Stimulated activated CD4-positive, alpha-beta T cell treated with anti-CD3 and anti-CD28 coated beads, Interleukin-1b, Interleukin-23, amount 100 ng/mL, for 24 hours (primary cell): ENCODE results near the gene DGKI.

Experiments
- DNase-seq, 4 experiments: peaks; one replicate each; pipeline ENCODE4 v3.0.0-alpha.2; 2020; ENCODE audit warnings: low read depth in 4 of 4, low spot score in 1 of 4

Gene DGKI

GRCh38 chr7:137439829-137440825, 406.6 kb downstream of the DGKI start:
- no peak for DNase-seq

DNA sequence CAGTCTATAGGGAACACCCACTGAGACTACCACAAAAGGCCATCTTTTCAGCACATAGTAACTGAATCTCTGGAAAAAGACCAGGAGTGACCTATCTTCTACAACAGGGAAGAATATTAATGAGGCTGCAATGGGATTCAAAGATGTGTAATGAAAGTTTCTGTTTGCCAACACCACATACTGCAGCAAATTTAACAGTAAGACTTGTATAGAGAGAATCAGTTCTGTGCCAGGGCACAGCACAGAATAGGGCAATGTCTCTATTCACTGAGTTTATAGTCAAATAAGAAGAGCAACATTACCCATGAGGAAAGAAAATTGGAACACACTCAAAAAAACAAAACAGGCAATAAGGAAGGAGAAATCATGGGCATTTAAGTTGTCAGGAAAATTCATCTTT, 411.8 kb downstream of the DGKI start:
- no peak for DNase-seq

DNA sequence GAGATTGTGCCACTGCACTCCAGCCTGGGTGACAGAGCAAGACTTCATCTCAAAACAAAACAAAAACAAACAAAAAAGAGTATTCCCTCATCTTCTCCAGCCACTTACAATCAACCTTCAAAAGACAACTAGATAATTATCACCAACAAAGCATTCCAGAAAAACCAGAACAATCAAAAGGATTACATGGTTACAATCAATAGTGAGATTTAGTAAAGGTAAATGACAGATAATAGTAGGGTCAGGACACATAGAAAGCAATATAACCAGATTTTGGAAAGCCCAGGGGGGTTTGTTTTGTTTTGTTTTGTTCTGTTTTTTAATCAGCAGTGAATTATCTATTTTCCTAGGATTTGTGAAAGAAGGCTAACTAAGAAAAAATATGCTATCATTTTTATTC, 412.2 kb downstream of the DGKI start:
- no peak for DNase-seq

DNA sequence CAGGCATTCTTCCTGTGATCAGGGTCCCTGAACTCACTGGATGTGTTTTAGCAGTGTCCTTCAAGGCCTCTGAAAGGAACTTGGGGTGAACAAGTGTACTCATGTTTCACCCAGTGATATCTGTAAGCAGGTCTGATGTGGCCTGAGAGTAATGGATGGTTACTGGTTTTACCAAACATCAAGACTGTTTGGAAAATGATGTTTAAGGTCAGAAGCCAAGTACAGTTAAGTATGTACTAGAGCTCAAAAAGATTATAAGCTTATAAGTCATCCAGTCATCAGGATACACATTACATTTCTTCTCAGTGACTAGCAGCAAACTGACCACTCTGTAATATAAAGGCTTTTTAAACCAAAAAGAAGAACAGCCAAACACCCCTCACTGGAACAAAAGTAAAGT, 423.5 kb downstream of the DGKI start:
- no peak for DNase-seq

DNA sequence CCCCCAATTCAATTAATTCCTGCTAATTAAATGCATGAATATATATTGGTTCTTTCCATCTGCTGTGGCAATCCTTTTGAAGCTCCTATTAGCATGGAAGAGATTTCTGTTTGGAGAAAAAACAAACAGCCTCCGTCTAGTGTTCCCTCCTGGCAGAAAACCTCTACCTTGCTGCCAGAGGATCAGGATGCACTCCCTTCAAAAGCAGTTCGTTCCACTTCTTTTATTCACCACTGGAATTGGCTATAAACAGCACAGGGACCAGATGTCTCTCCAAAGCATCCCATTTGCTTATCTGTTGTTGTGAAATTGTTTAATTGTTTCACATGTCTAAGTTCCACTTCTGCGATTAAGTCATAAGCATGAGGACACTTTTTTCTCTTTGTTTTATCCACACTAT, 425.4 kb downstream of the DGKI start:
- no peak for DNase-seq

- no peak for DNase-seq
Measured at GRCh38 chr7:137418841-137419240, 427.9 kb downstream of the DGKI start.

DNA sequence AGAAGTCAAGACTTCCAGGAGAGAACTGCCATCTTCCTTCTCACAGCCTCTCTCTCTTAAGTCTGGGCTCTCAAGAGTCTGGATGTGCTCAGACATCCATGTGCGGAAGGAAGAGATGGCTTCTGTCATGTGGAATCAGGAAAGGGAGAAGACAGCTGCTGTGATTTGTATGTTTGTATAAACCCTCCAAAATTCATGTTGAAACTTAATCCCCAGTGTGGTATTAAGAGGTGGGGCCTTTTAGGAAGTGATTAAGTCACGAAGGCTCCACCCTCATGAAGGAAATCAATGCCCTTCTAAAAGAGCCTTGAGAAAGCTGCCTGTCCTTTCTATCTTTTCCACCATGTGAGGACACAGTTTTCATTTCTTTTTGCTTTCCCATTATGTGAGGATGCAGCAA, 429.3 kb downstream of the DGKI start:
- DNase-seq, result no peak

- no peak for DNase-seq
Measured at GRCh38 chr7:137413901-137414300, 432.9 kb downstream of the DGKI start.

DNA sequence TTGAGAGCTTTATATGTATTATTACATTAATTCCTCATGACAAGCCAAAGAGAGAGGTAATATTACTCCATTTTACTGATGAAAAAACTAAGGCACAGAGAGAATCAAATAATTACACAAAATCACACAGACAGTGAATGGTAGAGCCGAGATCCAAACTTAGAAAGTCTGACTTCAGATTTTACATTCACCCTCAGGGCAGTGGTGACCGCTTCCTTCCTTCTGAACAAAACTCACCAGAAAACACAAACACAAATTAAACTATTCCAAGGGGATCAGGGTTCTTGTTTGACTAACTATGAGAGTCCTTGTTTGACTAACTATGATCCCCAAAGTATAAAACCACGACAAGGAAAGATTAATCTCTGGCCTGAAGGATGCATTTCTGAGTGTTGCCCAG, 435.3 kb downstream of the DGKI start:
- DNase-seq, result no peak

GRCh38 chr7:137408126-137408525, 438.6 kb downstream of the DGKI start:
- DNase-seq, result no peak

- DNase-seq, result no peak
Measured at GRCh38 chr7:137407078-137407477, 439.7 kb downstream of the DGKI start.

DNA sequence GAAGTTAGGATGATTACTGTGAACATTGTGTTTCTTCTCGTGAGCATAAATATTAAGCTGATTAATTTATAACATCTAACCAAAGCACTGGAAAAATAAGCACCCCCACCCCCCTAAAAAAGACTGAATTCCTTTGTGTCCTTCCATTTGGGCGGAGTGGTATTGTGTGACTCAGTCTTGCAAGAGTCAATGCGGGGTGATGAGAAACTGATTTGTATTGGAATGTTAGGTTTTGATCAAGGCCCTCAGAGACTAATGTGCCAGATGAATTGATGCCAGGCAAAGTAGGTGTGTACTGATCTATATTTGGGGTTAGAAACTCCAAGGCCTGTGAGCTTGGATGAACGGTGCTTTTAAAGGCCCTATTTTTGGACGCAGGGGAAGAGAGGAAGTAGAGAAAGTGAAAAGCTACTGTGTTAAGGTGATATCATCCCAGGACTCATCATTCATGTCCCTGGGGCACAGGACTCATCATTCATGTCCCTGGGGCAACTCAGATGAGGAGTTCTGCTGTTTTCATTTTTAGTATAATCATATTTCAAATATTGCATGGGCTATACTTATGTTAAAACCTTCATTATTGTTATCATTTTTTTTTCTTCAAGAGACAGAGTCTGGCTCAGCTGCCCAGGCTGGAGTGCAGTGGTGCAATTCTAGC, 442.0 kb downstream of the DGKI start:
- DNase-seq, result no peak

GRCh38 chr7:137403353-137403695, 443.4 kb downstream of the DGKI start:
- no peak for DNase-seq

DNA sequence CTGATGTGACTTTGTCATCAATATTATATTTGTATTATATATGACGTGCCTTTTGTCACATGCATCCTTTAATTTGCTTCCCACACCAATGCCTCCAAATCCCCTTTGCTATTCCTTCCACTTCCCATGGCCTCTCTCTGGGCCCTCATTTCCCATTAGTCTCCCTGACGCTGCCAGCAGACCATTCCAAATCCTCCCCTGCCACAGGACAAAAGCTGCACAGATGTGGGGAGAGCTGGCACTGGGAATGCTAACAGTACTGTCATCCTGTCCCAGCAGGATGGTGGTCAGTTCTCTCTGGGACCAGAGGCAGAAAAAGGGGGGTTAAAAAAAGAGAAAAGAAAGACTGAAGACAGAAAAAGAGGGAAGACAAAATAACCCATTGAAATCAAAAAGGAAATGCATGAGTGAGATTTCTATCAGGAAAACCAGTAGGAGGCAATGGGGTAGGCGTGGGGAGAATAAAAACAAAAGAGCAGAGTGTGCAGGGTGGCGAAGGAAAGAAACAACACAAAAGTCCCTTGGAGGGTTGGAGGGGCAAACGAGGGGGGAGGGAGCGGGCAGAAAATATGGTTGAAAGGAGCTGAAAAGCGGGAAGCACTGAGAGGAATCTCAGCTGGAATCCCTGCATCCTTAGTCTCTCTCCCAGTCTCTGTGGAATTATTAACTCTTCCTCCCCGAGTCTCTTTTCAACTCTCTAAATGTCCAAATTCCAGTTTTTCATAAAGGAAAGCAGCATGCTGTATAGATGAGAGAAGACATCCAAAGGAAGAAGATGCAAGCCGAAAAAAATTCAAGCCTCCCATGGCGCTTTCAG, 444.0 kb downstream of the DGKI start:
- DNase-seq, result no peak

DNA sequence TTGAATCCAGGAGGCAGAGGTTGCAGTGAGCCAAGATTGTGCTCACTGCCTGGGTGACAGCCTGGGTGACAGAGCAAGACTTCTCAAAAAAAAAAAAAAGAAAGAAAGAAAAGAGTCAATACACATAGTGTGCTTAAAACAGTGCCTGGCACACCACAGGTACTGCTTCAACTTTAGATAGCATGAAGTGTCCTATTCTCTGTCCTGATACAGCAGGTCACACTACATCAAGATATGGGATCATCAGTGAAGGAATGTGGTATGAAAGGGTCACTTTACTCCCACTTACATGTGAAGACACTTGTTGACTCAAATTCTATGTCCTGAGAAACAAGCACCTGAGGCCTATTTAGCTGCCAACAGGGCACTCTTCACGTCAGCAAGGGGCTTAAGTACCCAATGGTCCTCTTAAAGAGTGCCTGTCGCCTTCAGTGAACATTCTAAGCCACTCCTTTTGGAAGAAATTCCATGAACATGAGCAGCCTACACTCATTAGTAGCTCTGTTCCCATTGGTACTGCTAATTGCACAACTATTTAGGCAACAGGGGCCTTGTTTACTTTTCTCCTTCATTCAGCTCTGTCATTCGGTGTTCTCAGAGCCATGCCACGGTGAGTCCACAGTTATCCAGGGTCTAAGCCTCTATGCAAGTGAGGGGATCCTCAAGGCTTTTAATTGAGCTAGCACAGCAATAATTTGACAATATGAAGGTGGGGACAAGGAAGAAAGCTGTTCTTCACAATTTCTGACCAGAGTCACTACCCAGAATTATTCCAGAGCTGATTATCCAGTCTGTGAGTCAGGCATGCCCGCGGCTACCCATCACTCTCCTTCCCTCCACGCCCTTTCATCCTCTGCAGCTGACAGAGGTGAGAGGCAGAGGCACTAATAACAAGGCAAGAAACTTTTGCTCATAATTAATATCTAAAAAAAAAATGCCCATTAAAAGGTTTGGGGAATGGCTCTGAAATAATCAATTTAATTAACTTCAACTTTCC, 446.6 kb downstream of the DGKI start:
- DNase-seq, result no peak

- no peak for DNase-seq
Measured at GRCh38 chr7:137396051-137396450, 450.7 kb downstream of the DGKI start.

GRCh38 chr7:137395420-137395819, 451.4 kb downstream of the DGKI start:
- DNase-seq, result no peak

DNA sequence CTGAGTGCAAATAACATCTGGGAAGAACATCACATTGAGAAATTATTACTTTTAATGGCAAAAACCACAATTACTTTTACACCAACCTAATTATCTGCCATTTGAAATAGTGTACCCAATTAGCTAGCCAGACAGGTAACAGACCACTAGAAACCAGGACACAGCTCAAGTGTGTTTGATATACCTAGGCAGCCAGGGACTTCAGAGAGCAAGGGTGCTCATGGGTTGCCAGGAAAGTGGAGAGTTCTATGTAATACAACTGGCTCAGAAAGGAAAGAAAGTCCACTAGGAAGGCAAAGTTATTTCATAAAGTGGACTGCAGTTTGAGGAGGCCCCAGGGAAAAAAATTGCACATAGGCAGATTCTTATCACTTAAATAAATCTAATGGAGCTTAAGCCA, 453.2 kb downstream of the DGKI start:
- no peak for DNase-seq

DNA sequence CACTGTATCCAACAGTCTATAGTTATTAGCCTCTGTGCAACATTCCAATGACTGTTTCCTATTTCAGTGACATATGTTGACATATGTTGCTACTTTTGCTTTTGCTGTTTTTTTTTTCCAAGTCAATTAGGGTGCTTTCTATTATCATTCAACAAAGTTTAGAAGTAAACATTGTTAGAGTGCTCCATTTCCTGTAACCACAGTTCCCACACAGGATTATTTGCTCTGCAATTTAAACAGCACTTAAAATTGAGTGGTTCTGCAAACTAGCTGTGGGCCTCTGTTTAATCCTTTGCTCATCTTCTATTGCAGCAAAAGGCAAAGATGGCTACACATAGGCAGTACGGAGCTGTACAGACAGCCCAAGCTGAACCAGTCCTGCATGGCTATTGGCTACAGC, 456.7 kb downstream of the DGKI start:
- DNase-seq, result no peak

GRCh38 chr7:137388916-137389315, 457.9 kb downstream of the DGKI start:
- no peak for DNase-seq

DNA sequence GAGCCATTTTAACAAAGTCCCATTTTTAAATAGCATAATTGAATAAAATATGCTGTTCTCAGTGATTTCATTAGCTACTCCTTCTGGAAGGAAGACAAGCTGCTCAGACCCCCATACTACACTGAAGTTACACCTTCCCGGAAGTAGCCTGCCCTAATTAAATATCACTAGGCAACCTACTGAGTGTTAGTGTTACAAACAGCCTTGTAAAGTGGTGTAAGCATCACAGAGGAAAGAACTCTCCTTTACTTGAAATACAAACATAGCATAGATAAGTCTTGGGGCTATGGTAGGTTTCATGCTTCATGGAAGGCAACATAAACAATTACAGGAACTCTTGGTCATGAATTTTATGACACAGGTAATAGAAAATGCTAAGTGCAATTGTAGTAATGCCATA, 459.8 kb downstream of the DGKI start:
- no peak for DNase-seq
